ENCODE results near the gene AGAP1.

Gene AGAP1

DNA sequence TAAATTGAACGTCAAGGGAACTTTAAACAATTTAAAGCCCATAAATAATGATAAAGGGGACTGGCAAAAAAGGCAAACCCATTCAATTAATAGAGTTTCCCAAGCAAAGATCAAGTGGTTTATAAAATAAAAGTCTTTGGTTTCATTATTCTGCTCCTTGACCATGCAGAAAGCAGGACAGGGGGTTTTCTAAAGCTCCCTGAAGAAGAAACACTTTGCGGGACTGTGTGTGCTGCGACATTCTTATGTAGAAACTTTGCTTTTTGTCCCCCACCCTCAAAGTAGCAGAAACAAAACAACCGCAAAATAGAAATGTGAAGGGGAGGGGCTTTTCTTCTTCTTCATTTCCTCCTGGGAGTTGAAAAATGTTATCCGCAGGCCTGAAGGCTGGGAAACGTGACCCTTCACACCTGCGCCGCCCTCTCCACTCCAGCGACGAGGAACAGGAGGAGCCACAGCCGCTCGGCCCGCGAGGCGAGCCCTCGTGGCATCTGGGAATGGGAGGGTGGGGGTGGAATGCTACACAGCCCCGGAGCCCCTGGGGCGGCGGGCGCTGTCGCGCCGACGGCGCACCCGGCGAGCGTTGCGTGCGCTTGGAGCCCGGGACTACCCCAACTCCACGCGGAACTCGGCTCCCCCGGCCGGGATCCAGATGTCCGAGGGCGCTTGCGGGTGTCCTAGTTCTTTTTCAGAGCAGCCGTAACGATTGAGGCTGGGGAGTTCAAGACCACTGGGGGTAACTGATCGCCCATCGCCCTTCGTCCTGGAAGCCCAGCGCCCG is 678.6 kb downstream of the AGAP1 start:
- TF ChIP-seq FOXP2 (optimal IDR thresholded peaks at IDR 0.05; ENCODE audit: borderline replicate concordance, extremely low read depth, extremely low read length, insufficient read depth) (no peak), SIN3A (IDR thresholded peaks at IDR 0.05; ENCODE audit: borderline replicate concordance, insufficient read depth, low read length) (no peak), TAF1 (IDR thresholded peaks at IDR 0.05; ENCODE audit: borderline replicate concordance, insufficient read depth, low read length) (no peak), POLR2AphosphoS5 (IDR thresholded peaks at IDR 0.05; ENCODE audit: low read depth, low read length) (no peak)
- TF ChIP-seq, protein P1, sequence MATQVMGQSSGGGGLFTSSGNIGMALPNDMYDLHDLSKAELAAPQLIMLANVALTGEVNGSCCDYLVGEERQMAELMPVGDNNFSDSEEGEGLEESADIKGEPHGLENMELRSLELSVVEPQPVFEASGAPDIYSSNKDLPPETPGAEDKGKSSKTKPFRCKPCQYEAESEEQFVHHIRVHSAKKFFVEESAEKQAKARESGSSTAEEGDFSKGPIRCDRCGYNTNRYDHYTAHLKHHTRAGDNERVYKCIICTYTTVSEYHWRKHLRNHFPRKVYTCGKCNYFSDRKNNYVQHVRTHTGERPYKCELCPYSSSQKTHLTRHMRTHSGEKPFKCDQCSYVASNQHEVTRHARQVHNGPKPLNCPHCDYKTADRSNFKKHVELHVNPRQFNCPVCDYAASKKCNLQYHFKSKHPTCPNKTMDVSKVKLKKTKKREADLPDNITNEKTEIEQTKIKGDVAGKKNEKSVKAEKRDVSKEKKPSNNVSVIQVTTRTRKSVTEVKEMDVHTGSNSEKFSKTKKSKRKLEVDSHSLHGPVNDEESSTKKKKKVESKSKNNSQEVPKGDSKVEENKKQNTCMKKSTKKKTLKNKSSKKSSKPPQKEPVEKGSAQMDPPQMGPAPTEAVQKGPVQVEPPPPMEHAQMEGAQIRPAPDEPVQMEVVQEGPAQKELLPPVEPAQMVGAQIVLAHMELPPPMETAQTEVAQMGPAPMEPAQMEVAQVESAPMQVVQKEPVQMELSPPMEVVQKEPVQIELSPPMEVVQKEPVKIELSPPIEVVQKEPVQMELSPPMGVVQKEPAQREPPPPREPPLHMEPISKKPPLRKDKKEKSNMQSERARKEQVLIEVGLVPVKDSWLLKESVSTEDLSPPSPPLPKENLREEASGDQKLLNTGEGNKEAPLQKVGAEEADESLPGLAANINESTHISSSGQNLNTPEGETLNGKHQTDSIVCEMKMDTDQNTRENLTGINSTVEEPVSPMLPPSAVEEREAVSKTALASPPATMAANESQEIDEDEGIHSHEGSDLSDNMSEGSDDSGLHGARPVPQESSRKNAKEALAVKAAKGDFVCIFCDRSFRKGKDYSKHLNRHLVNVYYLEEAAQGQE (IDR thresholded peaks at IDR 0.05; ENCODE audit: insufficient read depth in 1 of 2, low read depth in 2 of 2, low read length in 2 of 2) = no peak

DNA sequence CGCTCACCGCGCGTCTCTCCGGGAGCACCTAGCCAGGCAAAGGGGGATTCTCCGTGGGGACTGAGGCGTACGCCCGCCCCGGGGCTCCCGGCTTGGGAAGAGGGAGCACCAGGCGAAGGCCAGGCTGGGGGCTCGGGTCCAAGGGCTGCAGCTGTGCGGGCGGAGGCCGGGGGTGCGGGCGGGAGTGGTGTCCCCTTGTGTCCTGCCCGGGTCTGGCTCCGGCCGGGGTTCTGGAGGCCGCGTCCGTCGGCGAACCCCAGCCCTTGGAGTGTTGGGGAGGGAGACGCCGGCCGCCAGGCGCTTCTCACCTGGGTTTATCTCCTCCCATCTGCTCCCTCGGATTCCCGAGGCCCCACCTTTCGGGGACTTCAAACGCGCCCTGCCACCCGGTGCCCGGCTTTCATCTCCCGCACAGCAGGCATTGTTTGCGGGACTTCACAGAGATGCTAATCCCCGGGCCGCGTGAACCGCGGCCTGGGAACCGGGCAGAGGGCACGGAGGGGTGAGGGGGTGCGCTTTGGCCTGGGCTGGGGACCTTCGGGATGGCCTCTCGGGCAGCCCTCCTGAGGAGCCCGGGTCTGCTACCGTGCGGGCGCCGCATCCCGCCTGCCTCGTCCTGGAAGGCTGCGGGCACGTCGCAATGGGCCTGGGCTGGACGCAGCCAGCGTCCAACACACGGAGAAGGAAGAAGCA is 679.3 kb downstream of the AGAP1 start:
- TF ChIP-seq, protein P1 (IDR thresholded peaks at IDR 0.05; ENCODE audit: insufficient read depth in 1 of 2, low read depth in 2 of 2, low read length in 2 of 2) = no peak
- TF ChIP-seq POLR2AphosphoS5 (IDR thresholded peaks at IDR 0.05; ENCODE audit: low read depth, low read length) = no peak

DNA sequence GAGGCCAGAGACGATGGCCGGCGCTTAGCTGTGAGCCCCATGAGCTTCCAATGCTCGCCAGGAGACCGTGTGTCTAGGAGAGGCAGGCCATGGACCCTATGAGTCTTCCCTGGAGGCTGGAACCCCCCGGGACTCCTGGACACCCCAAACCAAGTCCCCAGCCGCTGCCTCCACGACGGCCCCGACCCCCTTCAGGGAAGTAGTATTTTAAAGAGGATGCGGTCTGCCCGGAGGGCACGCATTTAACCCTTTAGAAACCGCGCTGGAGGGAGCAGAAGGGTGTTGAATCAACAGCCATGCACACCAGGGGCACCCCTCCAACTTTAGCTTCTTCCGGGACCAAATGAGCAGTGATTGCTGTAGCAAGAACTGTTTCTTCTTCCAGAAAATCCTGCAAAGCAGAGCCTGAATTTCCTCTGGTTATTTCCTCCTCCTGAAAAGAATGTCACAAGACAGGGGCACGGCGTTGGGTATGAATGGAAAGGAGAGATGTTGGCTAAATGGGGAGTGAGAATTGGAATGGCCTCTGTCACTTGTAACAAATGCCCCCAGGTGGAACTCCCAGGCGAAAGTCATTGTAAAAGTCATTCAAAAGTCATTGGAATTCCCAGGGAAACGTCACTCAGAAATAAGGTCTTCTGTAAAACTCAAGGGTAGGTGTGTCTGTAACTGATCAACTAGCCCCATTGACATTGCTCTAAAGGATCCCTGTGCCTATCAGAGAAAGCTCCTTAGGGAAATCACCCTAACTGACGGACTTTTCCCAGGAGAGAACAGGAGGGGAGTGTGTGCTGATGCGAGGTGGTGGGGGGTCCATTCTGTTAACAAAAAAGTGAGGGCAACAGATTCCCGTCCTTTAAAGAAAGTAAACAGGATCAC is 680.1 kb downstream of the AGAP1 start:
- no peak for TF ChIP-seq TAF1 (IDR thresholded peaks at IDR 0.05; ENCODE audit: borderline replicate concordance, insufficient read depth, low read length)
- no peak for TF ChIP-seq FOXP2 (optimal IDR thresholded peaks at IDR 0.05; ENCODE audit: borderline replicate concordance, extremely low read depth, extremely low read length, insufficient read depth)
- no peak for TF ChIP-seq POLR2AphosphoS5 (IDR thresholded peaks at IDR 0.05; ENCODE audit: low read depth, low read length)
- TF ChIP-seq, protein P1 (IDR thresholded peaks at IDR 0.05; ENCODE audit: insufficient read depth in 1 of 2, low read depth in 2 of 2, low read length in 2 of 2) = no peak
- no peak for TF ChIP-seq SIN3A (IDR thresholded peaks at IDR 0.05; ENCODE audit: borderline replicate concordance, insufficient read depth, low read length)

DNA sequence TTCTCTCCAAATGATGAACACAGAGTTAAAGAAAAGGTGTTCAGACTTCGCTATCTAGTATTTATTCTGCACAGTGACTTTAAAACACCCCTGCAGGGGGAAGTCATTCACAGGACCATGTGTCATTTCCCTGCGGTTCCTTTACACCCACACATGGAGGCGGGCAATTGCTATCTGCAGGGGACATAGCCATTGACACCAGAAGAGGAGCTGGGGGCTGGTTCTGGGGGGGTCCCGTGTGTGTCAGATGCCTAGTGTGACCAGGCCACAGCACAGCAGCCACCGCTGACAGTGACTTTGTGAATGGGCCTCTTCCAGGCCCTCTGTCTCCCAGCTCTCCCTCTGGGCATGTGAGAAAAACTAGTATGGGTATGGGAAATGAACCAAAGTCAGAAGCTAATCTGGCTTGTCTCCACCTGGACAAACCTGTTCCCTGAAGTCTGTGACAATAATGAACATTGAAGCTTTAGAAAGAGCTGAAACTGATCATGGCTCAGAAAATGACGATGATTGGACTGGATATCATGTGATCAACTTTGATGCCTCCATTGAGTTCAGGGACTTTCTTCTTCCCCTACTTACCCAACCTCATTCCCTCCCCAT is 681.8 kb downstream of the AGAP1 start:
- TF ChIP-seq POLR2AphosphoS5 (IDR thresholded peaks at IDR 0.05; ENCODE audit: low read depth, low read length) (no peak), FOXP2 (optimal IDR thresholded peaks at IDR 0.05; ENCODE audit: borderline replicate concordance, extremely low read depth, extremely low read length, insufficient read depth) (no peak), SIN3A (IDR thresholded peaks at IDR 0.05; ENCODE audit: borderline replicate concordance, insufficient read depth, low read length) (no peak), TAF1 (IDR thresholded peaks at IDR 0.05; ENCODE audit: borderline replicate concordance, insufficient read depth, low read length) (no peak)
- TF ChIP-seq, protein P1 (IDR thresholded peaks at IDR 0.05; ENCODE audit: insufficient read depth in 1 of 2, low read depth in 2 of 2, low read length in 2 of 2) = no peak
